H1 (cell line): ENCODE data around the gene LAMC1. TPM values are rescaled to one million over a fixed set of nuclear protein-coding genes. Genes with fewer than 3 reads are reported as not detected.

ENCODE experiments used
- CTCF ChIA-PET: fragments of 300-600 bp; sonication (Branson Sonifier 250); formaldehyde crosslinking; loops from one replicate; lab custom pipeline; 2021; ENCODE audit not compliant: partially characterized antibody; lab: Charles Lee
- POLR2A ChIA-PET: fragments of 300-600 bp; sonication (Branson Sonifier 250); formaldehyde crosslinking; loops from one replicate; lab custom pipeline; 2021; ENCODE audit warnings: inconsistent platforms; ENCODE audit not compliant: partially characterized antibody; lab: Charles Lee
- DNase-seq, 2 experiments: peaks; one replicate each; pipeline versions ENCODE4 v3.0.0 to v3.0.0-alpha.2; 2010 to 2022; ENCODE audit warnings: low spot score in 2 of 2, low read depth in 1 of 2, mixed read lengths in 1 of 2
- FAIRE-seq: peaks from 2 replicates; lab custom pipeline; 2011; peaks lifted over from hg19 to GRCh38; lab: Jason Lieb, UNC
- H2AFZ ChIP-seq: 2 replicates; pipeline ENCODE4 v1.8.1; 2012; ENCODE audit warnings: low read length, inconsistent platforms
- H2AK5ac ChIP-seq: 2 replicates; pipeline ENCODE4 v1.6.1; 2013; ENCODE audit warnings: low read depth, low read length
- H2BK120ac ChIP-seq: replicated peaks from 2 replicates; pipeline ENCODE3; 2013; ENCODE audit warnings: low read depth, low read length, inconsistent platforms
- H2BK12ac ChIP-seq: 2 replicates; pipeline ENCODE4 v1.6.1; 2013; ENCODE audit warnings: low read depth, low read length
- H2BK15ac ChIP-seq: 2 replicates; pipeline ENCODE4 v1.6.1; 2013; ENCODE audit warnings: low read length
- H2BK20ac ChIP-seq: 2 replicates; pipeline ENCODE4 v1.6.1; 2013; ENCODE audit warnings: low read length
- H2BK5ac ChIP-seq: 2 replicates; pipeline ENCODE4 v1.6.1; 2013; ENCODE audit warnings: low read depth, low read length
- H3K14ac ChIP-seq: 2 replicates; pipeline ENCODE4 v1.6.1; 2013; ENCODE audit warnings: inconsistent platforms; ENCODE audit not compliant: insufficient read length
- H3K18ac ChIP-seq: 2 replicates; pipeline ENCODE4 v1.6.1; 2013; ENCODE audit warnings: low read length; ENCODE audit errors: extremely low read depth
- H3K23ac ChIP-seq: 2 replicates; pipeline ENCODE4 v1.6.1; 2013; ENCODE audit warnings: inconsistent platforms; ENCODE audit not compliant: insufficient read length
- H3K23me2 ChIP-seq: 2 replicates; pipeline ENCODE4 v1.6.1; 2013; ENCODE audit warnings: low read depth, low read length
- H3K27ac ChIP-seq: 2 replicates; pipeline ENCODE4 v1.6.1; 2011; ENCODE audit warnings: low read depth, low read length, inconsistent platforms
- H3K27me3 ChIP-seq, 4 experiments: replicated peaks in 1 of 4; 1 replicate in 1 of 4; 2 replicates in 3 of 4; pipeline versions ENCODE4 v1.6.1 to v1.8.1; 2011 to 2013; ENCODE audit warnings: low read length in 3 of 4, mild to moderate bottlenecking in 3 of 4, inconsistent platforms in 2 of 4, mixed read lengths in 2 of 4, moderate library complexity in 1 of 4; ENCODE audit not compliant: control insufficient read depth in 3 of 4, insufficient read depth in 3 of 4; ENCODE audit errors: extremely low read depth in 1 of 4
- H3K36me3 ChIP-seq, 4 experiments: 2 replicates each; pipeline versions ENCODE4 v1.6.1 to v1.8.1; 2011 to 2013; ENCODE audit warnings: mild to moderate bottlenecking in 4 of 4, low read length in 3 of 4, moderate library complexity in 2 of 4, control low read depth in 1 of 4, inconsistent platforms in 1 of 4; ENCODE audit not compliant: insufficient read depth in 4 of 4, control insufficient read depth in 2 of 4
- H3K4ac ChIP-seq: replicated peaks from 2 replicates; pipeline ENCODE3; 2013; ENCODE audit warnings: low read length, low read depth, mixed read lengths, inconsistent platforms; ENCODE audit not compliant: insufficient read length
- H3K4me1 ChIP-seq, 4 experiments: replicated peaks in 1 of 4; 1 replicate in 1 of 4; 2 replicates in 3 of 4; pipeline versions ENCODE4 v1.6.1 to v1.8.1; 2011 to 2013; ENCODE audit warnings: low read length in 3 of 4, inconsistent platforms in 2 of 4, mixed read lengths in 1 of 4; ENCODE audit not compliant: insufficient read depth in 4 of 4, control insufficient read depth in 3 of 4
- H3K4me2 ChIP-seq, 2 experiments: 2 replicates each; pipeline versions ENCODE4 v1.6.1 to v1.8.1; 2011 to 2013; ENCODE audit warnings: low read depth in 2 of 2, low read length in 2 of 2, control low read depth in 1 of 2, inconsistent platforms in 1 of 2, mild to moderate bottlenecking in 1 of 2; ENCODE audit not compliant: insufficient read depth in 1 of 2
- H3K4me3 ChIP-seq, 4 experiments: fragments of 200-600, 300-600 bp in 1 of 4; sonication (generic), shearing (Covaris generic), sonication (Bioruptor Twin) in 1 of 4; 2 replicates each; pipeline versions ENCODE4 v1.5.1 to v1.8.1; 2011 to 2016; ENCODE audit warnings: low read length in 4 of 4, low read depth in 3 of 4, control low read depth in 2 of 4, inconsistent platforms in 2 of 4, mild to moderate bottlenecking in 2 of 4, mixed read lengths in 1 of 4, moderate library complexity in 1 of 4; ENCODE audit not compliant: insufficient read depth in 2 of 4; ENCODE audit errors: extremely low read depth in 1 of 4
- H3K56ac ChIP-seq: replicated peaks from 2 replicates; pipeline ENCODE3; 2013; ENCODE audit warnings: low read depth, mild to moderate bottlenecking, mixed read lengths, low read length, inconsistent platforms; ENCODE audit not compliant: insufficient read length
- H3K79me1 ChIP-seq: 2 replicates; pipeline ENCODE4 v1.6.1; 2013; ENCODE audit warnings: low read depth, low read length, control low read depth
- H3K79me2 ChIP-seq, 2 experiments: 2 replicates each; pipeline versions ENCODE4 v1.6.1 to v1.8.1; 2012 to 2013; ENCODE audit warnings: low read length in 2 of 2, mild to moderate bottlenecking in 2 of 2, inconsistent platforms in 1 of 2; ENCODE audit not compliant: insufficient read depth in 2 of 2, control insufficient read depth in 1 of 2
- H3K9ac ChIP-seq, 4 experiments: replicated peaks in 1 of 4; 1 replicate in 1 of 4; 2 replicates in 3 of 4; pipeline versions ENCODE4 v1.6.1 to v1.8.1; 2011 to 2013; ENCODE audit warnings: low read depth in 3 of 4, low read length in 3 of 4, control low read depth in 2 of 4, mild to moderate bottlenecking in 2 of 4, moderate library complexity in 2 of 4, inconsistent platforms in 1 of 4; ENCODE audit errors: extremely low read depth in 1 of 4
- H3K9me3 ChIP-seq, 2 experiments: 2 replicates each; pipeline versions ENCODE4 v1.6.1 to v1.8.1; 2012 to 2013; ENCODE audit warnings: mild to moderate bottlenecking in 2 of 2, moderate library complexity in 2 of 2, control low read depth in 1 of 2, inconsistent platforms in 1 of 2, low read depth in 1 of 2, low read length in 1 of 2, mixed read lengths in 1 of 2; ENCODE audit not compliant: insufficient read depth in 2 of 2
- H4K20me1 ChIP-seq, 2 experiments: replicated peaks in 1 of 2; 2 replicates each; pipeline versions ENCODE3 to v1.8.1; 2011 to 2013; ENCODE audit warnings: inconsistent platforms in 2 of 2, low read length in 2 of 2, mild to moderate bottlenecking in 1 of 2; ENCODE audit not compliant: insufficient read depth in 2 of 2, control insufficient read depth in 1 of 2
- H4K5ac ChIP-seq: 2 replicates; pipeline ENCODE4 v1.6.1; 2013; ENCODE audit warnings: low read length, low read depth, mixed read lengths, inconsistent platforms; ENCODE audit not compliant: insufficient read length
- H4K8ac ChIP-seq: 2 replicates; pipeline ENCODE4 v1.8.0; 2013; ENCODE audit warnings: mild to moderate bottlenecking, moderate library complexity, low read length, inconsistent platforms; ENCODE audit not compliant: insufficient read depth; ENCODE audit errors: extremely low read depth
- H4K91ac ChIP-seq: replicated peaks from 2 replicates; pipeline ENCODE3; 2013; ENCODE audit warnings: low read length, mixed read lengths, inconsistent platforms; ENCODE audit not compliant: insufficient read length
- BRCA1 ChIP-seq: IDR thresholded peaks from 2 replicates; pipeline ENCODE4 v1.6.1; 2012; ENCODE audit warnings: low read depth, low read length, improper control_type of control experiment
- CTCF ChIP-seq, 3 experiments: IDR thresholded peaks; 1 replicate in 2 of 3; 2 replicates in 1 of 3; pipeline versions ENCODE4 v1.5.1 to v1.6.1; 2011; ENCODE audit warnings: low read length in 3 of 3, mild to moderate bottlenecking in 3 of 3, inconsistent platforms in 2 of 3, low read depth in 1 of 3, moderate library complexity in 1 of 3; ENCODE audit not compliant: insufficient read depth in 1 of 3; ENCODE audit errors: control extremely low read depth in 1 of 3
- FOSL1 ChIP-seq: IDR thresholded peaks from 2 replicates; pipeline ENCODE4 v1.6.1; 2011; ENCODE audit warnings: mild to moderate bottlenecking, low read depth, low read length, moderate library complexity; ENCODE audit not compliant: insufficient read depth
- JUND ChIP-seq: IDR thresholded peaks from 2 replicates; pipeline ENCODE4 v1.6.1; 2011; ENCODE audit warnings: mild to moderate bottlenecking, improper control_type of control experiment, low read length
- KDM5A ChIP-seq: fragments of 200-600 bp; IDR thresholded peaks from 2 replicates; pipeline ENCODE4 v1.7.1; 2012; ENCODE audit warnings: mild to moderate bottlenecking, low read length, inconsistent platforms, mixed read lengths
- MAFK ChIP-seq: IDR thresholded peaks from 2 replicates; pipeline ENCODE4 v1.6.1; 2012; ENCODE audit warnings: low read depth, mild to moderate bottlenecking, improper control_type of control experiment, low read length
- NANOG ChIP-seq: IDR thresholded peaks from 2 replicates; pipeline ENCODE4 v1.6.1; 2011; ENCODE audit warnings: low read length, low read depth, mild to moderate bottlenecking, inconsistent platforms; ENCODE audit not compliant: insufficient read depth, poor library complexity, severe bottlenecking
- RFX5 ChIP-seq: IDR thresholded peaks from 2 replicates; pipeline ENCODE4 v1.6.1; 2011; ENCODE audit warnings: low read depth, low read length, improper control_type of control experiment, borderline replicate concordance
- SP1 ChIP-seq: IDR thresholded peaks from 2 replicates; pipeline ENCODE4 v1.6.1; 2011; ENCODE audit warnings: low read depth, low read length
- TAF7 ChIP-seq: optimal IDR thresholded peaks from 2 replicates; pipeline ENCODE3; 2011; ENCODE audit warnings: low read depth, mild to moderate bottlenecking, inconsistent platforms, low read length, moderate library complexity, borderline replicate concordance
- TCF12 ChIP-seq: IDR thresholded peaks from 2 replicates; pipeline ENCODE4 v1.6.1; 2011; ENCODE audit warnings: low read depth, mild to moderate bottlenecking, low read length
- WGBS, 2 experiments: shearing (Covaris generic) in 1 of 2; methylation state at CpG; one replicate each; pipeline versions ENCODE4 v1.1.6 to v1.1.7; 2013 to 2015; ENCODE audit warnings: low lambda C conversion rate in 2 of 2, mixed read lengths in 2 of 2, inconsistent platforms in 1 of 2, low coverage in 1 of 2, missing lambda C conversion rate in 1 of 2; ENCODE audit not compliant: insufficient replicate concordance in 2 of 2, insufficient coverage in 1 of 2, insufficient read length in 1 of 2; ENCODE audit errors: extremely low coverage in 1 of 2, missing lambda C conversion rate in 1 of 2; 5-methylcytosine and 5-hydroxymethylcytosine counted together
- polyA plus RNA-seq, 7 experiments: library from polyadenylated mRNA; depleted of rRNA in 3 of 7; stranded (reverse) in 5 of 7; unstranded in 2 of 7; fragments of >200 nt in 5 of 7; fragments of 200-250 nt in 2 of 7; gene quantifications; 1 replicate in 5 of 7; 2 replicates in 1 of 7; 4 replicates in 1 of 7; pipeline versions ENCODE4 v1.2.1 to v1.2.3, GENCODE V29; 2011 to 2013; ENCODE audit warnings: missing spikeins in 2 of 7, mixed read lengths in 2 of 7
- total RNA-seq: library from RNA; stranded (reverse); fragmentation: NEBNext Ultra II Directional; extraction: Animal tissue kit (Norgen Biotek cat#: 25700); gene quantifications from 2 replicates; pipeline ENCODE4 v1.2.1, GENCODE V29; 2021

LAMC1 gene
- total and polyA plus RNA-seq, 2 of the 8 experiments (the other 6 are each of a cell fraction or from before 2014, with no cell fraction given): 47.6 to 90.3 TPM

DNA sequence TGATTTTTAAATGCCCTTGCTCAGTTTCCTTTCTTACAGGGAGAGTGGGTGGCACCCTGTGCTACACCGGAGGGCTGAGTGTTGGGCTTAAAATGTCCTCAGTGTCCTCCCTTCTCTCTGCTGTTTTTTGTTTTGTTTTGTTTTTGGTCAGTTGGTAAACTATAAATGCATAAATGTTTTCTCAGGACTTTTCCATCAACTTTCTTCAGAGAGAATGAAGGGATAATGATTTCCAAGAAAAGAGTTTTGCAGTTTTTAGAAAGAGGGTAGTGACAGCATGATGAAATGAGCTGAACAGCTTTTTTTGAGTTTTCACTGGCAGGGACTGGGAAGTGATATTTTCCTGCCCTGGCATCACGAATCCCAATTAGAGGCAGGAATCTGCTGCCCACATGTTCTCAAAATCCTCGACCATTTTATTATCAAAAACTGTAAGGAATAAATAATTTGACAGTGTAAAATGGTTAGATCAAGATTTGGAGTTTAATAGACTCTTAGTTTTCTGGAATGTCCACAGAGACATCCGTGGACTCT is 15.2 kb downstream of the LAMC1 start:
- WGBS, 2 experiments: 88% methylated on average over 4 of the region's 4 CpGs; no CpG with 5 or more reads in 1 of the 2 experiments
- H2BK120ac ChIP-seq: no peak overlapping the region
- no peak overlapping the region for H3K14ac ChIP-seq
- peaks cover 0 to 11% (median 5%) of the 10 kb centered on the region in 4 experiments; a peak in 4 of 7 replicates for H3K4me1 ChIP-seq
- H3K79me2 ChIP-seq: peaks cover 0 to 49% of the 10 kb centered on the region in 2 experiments; a peak in 2 of 4 replicates
- H2AFZ ChIP-seq: no peak overlapping the region
- no peak for DNase-seq
- H2BK15ac ChIP-seq: no peak overlapping the region
- no peak overlapping the region for H3K18ac ChIP-seq
- H3K56ac ChIP-seq: no peak overlapping the region
- no peak overlapping the region for H3K4me2 ChIP-seq
- H3K79me1 ChIP-seq: peaks cover 6% of the 10 kb centered on the region; the same call in 1 of the 2 replicates
- no peaks in the 10 kb centered on the region for H3K23me2 ChIP-seq
- H3K4ac ChIP-seq: no peak overlapping the region
- FAIRE-seq: no peak
- no peaks in the 10 kb centered on the region for H3K36me3 ChIP-seq
- H2AK5ac ChIP-seq: no peak overlapping the region
- H3K27me3 ChIP-seq: no peaks in the 10 kb centered on the region
- no peak overlapping the region for H4K8ac ChIP-seq
- H2BK5ac ChIP-seq: no peak overlapping the region
- ChIA-PET CTCF (interaction anchor here (0.7 to 1.2 kb wide), 2 partner anchors 76 to 98 kb away, joined by 3 to 5 read pairs; no protein-coding TSS in a partner anchor), POLR2A (interaction anchor here (0.7 kb wide), 1 partner anchor 293 kb away, joined by 3 read pairs; no protein-coding TSS in a partner anchor)
- H3K9ac ChIP-seq: no peak overlapping the region
- H3K27ac ChIP-seq: no peak overlapping the region
- H2BK20ac ChIP-seq: no peak overlapping the region
- no peak overlapping the region for H3K4me3 ChIP-seq
- no peak overlapping the region for H4K5ac ChIP-seq
- no peak overlapping the region for H3K23ac ChIP-seq
- no peak overlapping the region for H2BK12ac ChIP-seq
- H4K20me1 ChIP-seq: peaks cover 10 to 12% of the 10 kb centered on the region in 2 experiments
- H4K91ac ChIP-seq: no peak overlapping the region
- H3K9me3 ChIP-seq: no peaks in the 10 kb centered on the region
- no peak for TF ChIP-seq CTCF (IDR thresholded peaks at IDR 0.05; ENCODE audit: control extremely low read depth in 1 of 3, insufficient read depth in 1 of 3, low read depth in 1 of 3, low read length in 3 of 3)
- TF ChIP-seq MAFK: no peak
- TF ChIP-seq RFX5: no peak
- TF ChIP-seq FOSL1: no peak
- TF ChIP-seq SP1: no peak
- TF ChIP-seq KDM5A: no peak
- no peak for TF ChIP-seq TCF12
- TF ChIP-seq NANOG: no peak
- no peak for TF ChIP-seq BRCA1
- no peak for TF ChIP-seq TAF7
- TF ChIP-seq JUND: no peak
